ENCODE data around the gene HIVEP2.

The HIVEP2 gene

GRCh38 chr6:142771162-142771561 lies 173.8 kb downstream of the HIVEP2 start:
- H3K36me3 ChIP-seq (ENCODE audit: control insufficient read depth, insufficient read depth, low read length): no peaks in the 10 kb centered on the region
- no peaks in the 10 kb centered on the region for H3K79me2 ChIP-seq

GRCh38 chr6:142765306-142765705 lies 179.7 kb downstream of the HIVEP2 start:
- no peak overlapping the region for H3K9ac ChIP-seq
- H3K4me3 ChIP-seq (ENCODE audit: low read depth, low read length): no peak overlapping the region
- no peaks in the 10 kb centered on the region for H3K27me3 ChIP-seq (ENCODE audit: control insufficient read depth, insufficient read depth, low read length)
- H3K79me2 ChIP-seq: no peaks in the 10 kb centered on the region
- no peaks in the 10 kb centered on the region for H3K9me3 ChIP-seq (ENCODE audit: control insufficient read depth, low read length)
- no peaks in the 10 kb centered on the region for H3K4me1 ChIP-seq
- H3K4me2 ChIP-seq (ENCODE audit: low read length): no peak overlapping the region
- no peak overlapping the region for H3K27ac ChIP-seq
- H2AFZ ChIP-seq: no peak overlapping the region
- no peaks in the 10 kb centered on the region for H3K36me3 ChIP-seq (ENCODE audit: control insufficient read depth, insufficient read depth, low read length)
- no peak for TF ChIP-seq CTCF (IDR thresholded peaks at IDR 0.05)

More at GRCh38 chr6:142771162-142771561, 173.8 kb downstream of the HIVEP2 start:
- Histone ChIP-seq H3K4me1 (no peaks in the 10 kb centered on the region), H3K9ac (no peak overlapping the region), H3K27ac (no peak overlapping the region), H2AFZ (no peak overlapping the region), H3K27me3 (ENCODE audit: control insufficient read depth, insufficient read depth, low read length) (no peaks in the 10 kb centered on the region), H3K9me3 (ENCODE audit: control insufficient read depth, low read length) (no peaks in the 10 kb centered on the region), H3K4me2 (ENCODE audit: low read length) (no peak overlapping the region), H3K4me3 (ENCODE audit: low read depth, low read length) (no peak overlapping the region)
- no peak for TF ChIP-seq CTCF (IDR thresholded peaks at IDR 0.05)

- H3K4me1 ChIP-seq: no peaks in the 10 kb centered on the region
- H3K4me2 ChIP-seq (ENCODE audit: low read length): no peak overlapping the region
- no peak overlapping the region for H3K9ac ChIP-seq
- no peak overlapping the region for H2AFZ ChIP-seq
- no peak for TF ChIP-seq CTCF (IDR thresholded peaks at IDR 0.05)
- no peak overlapping the region for H3K4me3 ChIP-seq (ENCODE audit: low read depth, low read length)
- no peaks in the 10 kb centered on the region for H3K9me3 ChIP-seq (ENCODE audit: control insufficient read depth, low read length)
- no peaks in the 10 kb centered on the region for H3K36me3 ChIP-seq (ENCODE audit: control insufficient read depth, insufficient read depth, low read length)
- H3K27me3 ChIP-seq (ENCODE audit: control insufficient read depth, insufficient read depth, low read length): no peaks in the 10 kb centered on the region
- H3K79me2 ChIP-seq: no peaks in the 10 kb centered on the region
- H3K27ac ChIP-seq: no peak overlapping the region
Observed at GRCh38 chr6:142764311-142764710, 180.7 kb downstream of the HIVEP2 start.

GRCh38 chr6:142763205-142763604 lies 181.8 kb downstream of the HIVEP2 start:
- H3K9ac ChIP-seq: no peak overlapping the region
- no peaks in the 10 kb centered on the region for H3K4me1 ChIP-seq
- TF ChIP-seq CTCF (IDR thresholded peaks at IDR 0.05): no peak
- H3K4me3 ChIP-seq (ENCODE audit: low read depth, low read length): no peak overlapping the region
- no peaks in the 10 kb centered on the region for H3K79me2 ChIP-seq
- no peak overlapping the region for H3K4me2 ChIP-seq (ENCODE audit: low read length)
- H2AFZ ChIP-seq: no peak overlapping the region
- H3K27ac ChIP-seq: no peak overlapping the region
- H3K9me3 ChIP-seq (ENCODE audit: control insufficient read depth, low read length): no peaks in the 10 kb centered on the region
- no peaks in the 10 kb centered on the region for H3K27me3 ChIP-seq (ENCODE audit: control insufficient read depth, insufficient read depth, low read length)
- H3K36me3 ChIP-seq (ENCODE audit: control insufficient read depth, insufficient read depth, low read length): no peaks in the 10 kb centered on the region

- Histone ChIP-seq H3K79me2 (no peaks in the 10 kb centered on the region), H3K27ac (no peak overlapping the region), H3K4me1 (no peaks in the 10 kb centered on the region), H3K4me3 (ENCODE audit: low read depth, low read length) (no peak overlapping the region), H3K4me2 (ENCODE audit: low read length) (no peak overlapping the region), H3K9ac (no peak overlapping the region), H3K9me3 (ENCODE audit: control insufficient read depth, low read length) (no peaks in the 10 kb centered on the region), H2AFZ (no peak overlapping the region), H3K27me3 (ENCODE audit: control insufficient read depth, insufficient read depth, low read length) (no peaks in the 10 kb centered on the region), H3K36me3 (ENCODE audit: control insufficient read depth, insufficient read depth, low read length) (no peaks in the 10 kb centered on the region)
- TF ChIP-seq CTCF (IDR thresholded peaks at IDR 0.05): no peak
Observed at GRCh38 chr6:142761756-142762155, 183.2 kb downstream of the HIVEP2 start.

Data from parathyroid adenoma (tissue), 2 donors.